HL-60 (cell line): ENCODE measurements around the gene CFAP251.

Experiments used
- DNase-seq, 2 experiments: peaks; one replicate each; pipeline ENCODE4 v3.0.0-alpha.2; 2010 to 2020; ENCODE audit warnings: low read depth in 1 of 2, low spot score in 1 of 2
- H3K27ac ChIP-seq: fragments of 250-450 bp; sonication (Bioruptor Pico); replicated peaks from 2 replicates; pipeline ENCODE4 v1.5.1; 2020; ENCODE audit warnings: mild to moderate bottlenecking, moderate library complexity
- H3K27me3 ChIP-seq: fragments of 250-450 bp; sonication (Bioruptor Pico); 2 replicates; pipeline ENCODE4 v1.5.1; 2021; ENCODE audit warnings: mild to moderate bottlenecking, moderate library complexity; ENCODE audit not compliant: insufficient read depth, poor library complexity, severe bottlenecking
- H3K4me3 ChIP-seq: replicated peaks from 2 replicates; pipeline ENCODE4 v1.5.1; 2011; ENCODE audit warnings: mild to moderate bottlenecking, control low read depth, low read length; ENCODE audit not compliant: insufficient read depth
- GABPA ChIP-seq: IDR thresholded peaks from 2 replicates; pipeline ENCODE4 v1.6.1; 2012; ENCODE audit warnings: low read depth
- POLR2AphosphoS5 ChIP-seq: IDR thresholded peaks from 2 replicates; pipeline ENCODE4 v1.6.1; 2012; ENCODE audit warnings: low read depth
- SPI1 ChIP-seq: IDR thresholded peaks from 2 replicates; pipeline ENCODE4 v1.6.1; 2012; ENCODE audit warnings: low read depth, mild to moderate bottlenecking, borderline replicate concordance
- TF ChIP-seq, protein P1 (sequence below): IDR thresholded peaks from 2 replicates; pipeline ENCODE4 v1.6.1; 2012; ENCODE audit warnings: low read depth; ENCODE audit not compliant: insufficient replicate concordance
- TF ChIP-seq, protein P2 (sequence below): IDR thresholded peaks from one replicate; pipeline ENCODE4 v1.5.1; 2011; ENCODE audit warnings: low read length, control low read depth, inconsistent platforms; ENCODE audit not compliant: insufficient read depth

CFAP251 gene

DNA sequence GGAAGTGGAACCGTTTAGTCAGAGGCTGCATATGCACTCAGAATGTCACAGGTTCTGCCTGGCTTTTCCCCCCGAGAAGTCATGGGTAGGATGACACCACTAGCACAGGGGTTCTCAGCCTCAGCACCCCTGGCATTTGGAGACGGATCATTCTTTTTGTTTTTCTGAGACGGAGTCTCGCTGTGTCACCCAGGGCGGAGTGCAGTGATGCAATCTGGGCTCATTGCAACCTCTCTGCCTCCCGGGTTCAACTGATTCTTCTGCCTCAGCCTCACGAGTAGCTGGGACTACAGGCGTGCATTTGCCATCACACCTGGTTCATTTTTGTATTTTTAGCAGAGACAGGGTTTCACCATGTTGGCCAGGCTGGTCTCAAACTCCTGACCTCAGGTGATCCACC is 131.4 kb downstream of the CFAP251 start:
- Histone ChIP-seq H3K4me3 (no peak overlapping the region), H3K27ac (no peak overlapping the region), H3K27me3 (no peaks in the 10 kb centered on the region)
- TF ChIP-seq POLR2AphosphoS5 = no peak
- no peak for TF ChIP-seq SPI1
- TF ChIP-seq, protein P1, sequence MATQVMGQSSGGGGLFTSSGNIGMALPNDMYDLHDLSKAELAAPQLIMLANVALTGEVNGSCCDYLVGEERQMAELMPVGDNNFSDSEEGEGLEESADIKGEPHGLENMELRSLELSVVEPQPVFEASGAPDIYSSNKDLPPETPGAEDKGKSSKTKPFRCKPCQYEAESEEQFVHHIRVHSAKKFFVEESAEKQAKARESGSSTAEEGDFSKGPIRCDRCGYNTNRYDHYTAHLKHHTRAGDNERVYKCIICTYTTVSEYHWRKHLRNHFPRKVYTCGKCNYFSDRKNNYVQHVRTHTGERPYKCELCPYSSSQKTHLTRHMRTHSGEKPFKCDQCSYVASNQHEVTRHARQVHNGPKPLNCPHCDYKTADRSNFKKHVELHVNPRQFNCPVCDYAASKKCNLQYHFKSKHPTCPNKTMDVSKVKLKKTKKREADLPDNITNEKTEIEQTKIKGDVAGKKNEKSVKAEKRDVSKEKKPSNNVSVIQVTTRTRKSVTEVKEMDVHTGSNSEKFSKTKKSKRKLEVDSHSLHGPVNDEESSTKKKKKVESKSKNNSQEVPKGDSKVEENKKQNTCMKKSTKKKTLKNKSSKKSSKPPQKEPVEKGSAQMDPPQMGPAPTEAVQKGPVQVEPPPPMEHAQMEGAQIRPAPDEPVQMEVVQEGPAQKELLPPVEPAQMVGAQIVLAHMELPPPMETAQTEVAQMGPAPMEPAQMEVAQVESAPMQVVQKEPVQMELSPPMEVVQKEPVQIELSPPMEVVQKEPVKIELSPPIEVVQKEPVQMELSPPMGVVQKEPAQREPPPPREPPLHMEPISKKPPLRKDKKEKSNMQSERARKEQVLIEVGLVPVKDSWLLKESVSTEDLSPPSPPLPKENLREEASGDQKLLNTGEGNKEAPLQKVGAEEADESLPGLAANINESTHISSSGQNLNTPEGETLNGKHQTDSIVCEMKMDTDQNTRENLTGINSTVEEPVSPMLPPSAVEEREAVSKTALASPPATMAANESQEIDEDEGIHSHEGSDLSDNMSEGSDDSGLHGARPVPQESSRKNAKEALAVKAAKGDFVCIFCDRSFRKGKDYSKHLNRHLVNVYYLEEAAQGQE = no peak
- TF ChIP-seq GABPA = no peak
- TF ChIP-seq, protein P2, sequence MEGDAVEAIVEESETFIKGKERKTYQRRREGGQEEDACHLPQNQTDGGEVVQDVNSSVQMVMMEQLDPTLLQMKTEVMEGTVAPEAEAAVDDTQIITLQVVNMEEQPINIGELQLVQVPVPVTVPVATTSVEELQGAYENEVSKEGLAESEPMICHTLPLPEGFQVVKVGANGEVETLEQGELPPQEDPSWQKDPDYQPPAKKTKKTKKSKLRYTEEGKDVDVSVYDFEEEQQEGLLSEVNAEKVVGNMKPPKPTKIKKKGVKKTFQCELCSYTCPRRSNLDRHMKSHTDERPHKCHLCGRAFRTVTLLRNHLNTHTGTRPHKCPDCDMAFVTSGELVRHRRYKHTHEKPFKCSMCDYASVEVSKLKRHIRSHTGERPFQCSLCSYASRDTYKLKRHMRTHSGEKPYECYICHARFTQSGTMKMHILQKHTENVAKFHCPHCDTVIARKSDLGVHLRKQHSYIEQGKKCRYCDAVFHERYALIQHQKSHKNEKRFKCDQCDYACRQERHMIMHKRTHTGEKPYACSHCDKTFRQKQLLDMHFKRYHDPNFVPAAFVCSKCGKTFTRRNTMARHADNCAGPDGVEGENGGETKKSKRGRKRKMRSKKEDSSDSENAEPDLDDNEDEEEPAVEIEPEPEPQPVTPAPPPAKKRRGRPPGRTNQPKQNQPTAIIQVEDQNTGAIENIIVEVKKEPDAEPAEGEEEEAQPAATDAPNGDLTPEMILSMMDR = no peak
- DNase-seq = no peak

DNA sequence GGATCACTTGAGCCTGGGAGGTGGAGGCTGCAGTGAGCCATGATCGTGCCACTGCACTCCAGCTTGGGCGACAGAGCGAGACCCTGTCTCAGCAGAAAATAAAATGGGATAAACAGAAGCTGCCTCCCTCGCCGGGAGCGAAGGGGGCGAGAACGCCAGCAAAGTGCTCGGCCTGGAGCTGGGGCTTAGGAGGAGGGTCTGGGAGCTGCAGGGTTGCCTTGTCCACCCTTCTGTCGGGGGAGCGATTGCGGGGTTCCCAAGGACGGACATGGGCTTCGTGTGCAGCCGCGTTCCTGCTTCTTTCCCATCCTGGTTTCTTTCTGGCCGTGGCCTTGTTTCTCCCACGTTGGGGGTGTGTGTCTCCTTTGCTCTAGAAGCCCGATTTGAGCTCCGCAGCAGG is 132.3 kb downstream of the CFAP251 start:
- no peak overlapping the region for H3K4me3 ChIP-seq
- no peaks in the 10 kb centered on the region for H3K27me3 ChIP-seq
- no peak for TF ChIP-seq POLR2AphosphoS5
- TF ChIP-seq, protein P1 = no peak
- no peak for TF ChIP-seq SPI1
- TF ChIP-seq, protein P2 = no peak
- no peak for TF ChIP-seq GABPA
- DNase-seq = no peak
- no peak overlapping the region for H3K27ac ChIP-seq

DNA sequence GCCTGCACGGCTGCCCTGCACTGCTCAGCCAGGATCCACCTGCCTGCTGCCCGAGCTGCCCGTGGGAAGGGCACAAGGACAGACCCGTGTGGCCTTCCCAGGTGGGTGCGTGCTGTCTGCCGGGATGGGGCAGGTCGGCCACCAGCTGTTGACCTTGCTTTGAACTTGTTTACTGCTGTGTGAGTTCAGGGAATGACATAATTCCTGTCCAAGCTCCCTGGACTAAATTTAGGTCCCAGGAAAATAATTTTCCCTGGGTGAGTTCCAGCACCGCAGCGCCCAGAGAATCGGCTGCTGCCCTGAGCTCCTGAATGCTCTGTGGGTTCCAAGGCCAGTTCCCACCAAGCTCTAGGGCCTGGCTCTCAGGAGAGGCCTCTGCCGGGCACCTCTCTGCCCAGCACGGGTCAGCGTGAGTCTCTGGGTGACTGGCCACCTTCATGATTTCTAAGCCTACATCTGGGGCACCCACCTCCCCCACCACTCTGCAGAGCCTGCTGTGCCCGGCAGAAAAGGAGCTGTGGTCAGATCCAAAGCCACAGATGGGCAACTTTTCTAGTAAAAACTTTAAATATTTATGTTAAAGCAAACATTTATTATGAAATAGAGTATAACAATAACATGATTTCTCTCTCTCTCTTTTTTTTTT is 133.0 kb downstream of the CFAP251 start:
- no peak overlapping the region for H3K27ac ChIP-seq
- H3K27me3 ChIP-seq = no peaks in the 10 kb centered on the region
- no peak overlapping the region for H3K4me3 ChIP-seq
- TF ChIP-seq, protein P2 = no peak
- TF ChIP-seq, protein P1 = no peak
- TF ChIP-seq GABPA = no peak
- no peak for DNase-seq
